HuH-7 (cell line): ENCODE data around the gene PHOSPHO1.
"Not testable (repeated sequence)": the region's sequence is repeated elsewhere in the genome, so short reads cannot be mapped to it uniquely, and the experiment has no call there.

Experiments
- DNase-seq: peaks from one replicate; pipeline ENCODE4 v3.0.0; 2011; ENCODE audit warnings: low spot score

PHOSPHO1 gene

GRCh38 chr17:49191917-49192741 is 38.5 kb downstream of the PHOSPHO1 start:
- peak; percentile 68 for DNase-seq

GRCh38 chr17:49191409-49191916 is 39.1 kb downstream of the PHOSPHO1 start:
- no peak for DNase-seq

- DNase-seq = no peak
Measured at GRCh38 chr17:49190932-49191331, 39.7 kb downstream of the PHOSPHO1 start.

GRCh38 chr17:49187301-49187700 is 43.3 kb downstream of the PHOSPHO1 start:
- DNase-seq = no peak

GRCh38 chr17:49185381-49185780 is 45.2 kb downstream of the PHOSPHO1 start:
- not testable (repeated sequence) for DNase-seq

GRCh38 chr17:49184522-49184921 is 46.1 kb downstream of the PHOSPHO1 start:
- DNase-seq = not testable (repeated sequence)

- DNase-seq = no peak
Measured at GRCh38 chr17:49183801-49184200, 46.8 kb downstream of the PHOSPHO1 start.

- no peak for DNase-seq
Measured at GRCh38 chr17:49183341-49183740, 47.2 kb downstream of the PHOSPHO1 start.

GRCh38 chr17:49180998-49181635 is 49.5 kb downstream of the PHOSPHO1 start:
- no peak for DNase-seq

- DNase-seq = peak; percentile 65
Measured at GRCh38 chr17:49180303-49180702, 50.3 kb downstream of the PHOSPHO1 start.

GRCh38 chr17:49175978-49176377 is 54.6 kb downstream of the PHOSPHO1 start:
- DNase-seq = not testable (repeated sequence)
